ENCODE data around the gene COL2A1. TPM values are rescaled to one million over a fixed set of nuclear protein-coding genes. Genes with fewer than 3 reads are reported as not detected.

COL2A1 gene
- total RNA-seq, 4 donors from 2014 or later, result not detected

- Histone ChIP-seq H3K36me3 (no peaks in the 10 kb centered on the region), H3K27me3 (no peaks in the 10 kb centered on the region), H3K4me1 (no peaks in the 10 kb centered on the region), H3K27ac (no peak overlapping the region), H3K4me3 (replicated peaks in 1 of 3) (no peak overlapping the region), H3K9me3 (no peaks in the 10 kb centered on the region)
- 95 to 99% methylated on average over 11 to 14 of the region's 16 CpGs for WGBS, 2 donors
- DNase-seq, result no peak
- no peak for TF ChIP-seq POLR2A (IDR thresholded peaks at IDR 0.05)
- TF ChIP-seq, protein P1, sequence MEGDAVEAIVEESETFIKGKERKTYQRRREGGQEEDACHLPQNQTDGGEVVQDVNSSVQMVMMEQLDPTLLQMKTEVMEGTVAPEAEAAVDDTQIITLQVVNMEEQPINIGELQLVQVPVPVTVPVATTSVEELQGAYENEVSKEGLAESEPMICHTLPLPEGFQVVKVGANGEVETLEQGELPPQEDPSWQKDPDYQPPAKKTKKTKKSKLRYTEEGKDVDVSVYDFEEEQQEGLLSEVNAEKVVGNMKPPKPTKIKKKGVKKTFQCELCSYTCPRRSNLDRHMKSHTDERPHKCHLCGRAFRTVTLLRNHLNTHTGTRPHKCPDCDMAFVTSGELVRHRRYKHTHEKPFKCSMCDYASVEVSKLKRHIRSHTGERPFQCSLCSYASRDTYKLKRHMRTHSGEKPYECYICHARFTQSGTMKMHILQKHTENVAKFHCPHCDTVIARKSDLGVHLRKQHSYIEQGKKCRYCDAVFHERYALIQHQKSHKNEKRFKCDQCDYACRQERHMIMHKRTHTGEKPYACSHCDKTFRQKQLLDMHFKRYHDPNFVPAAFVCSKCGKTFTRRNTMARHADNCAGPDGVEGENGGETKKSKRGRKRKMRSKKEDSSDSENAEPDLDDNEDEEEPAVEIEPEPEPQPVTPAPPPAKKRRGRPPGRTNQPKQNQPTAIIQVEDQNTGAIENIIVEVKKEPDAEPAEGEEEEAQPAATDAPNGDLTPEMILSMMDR (IDR thresholded peaks at IDR 0.05), result no peak
- intact Hi-C loops (cut with DNase I), result no loop called here
Observed at GRCh38 chr12:47975036-47975620, 29.1 kb downstream of the COL2A1 start.

GRCh38 chr12:47973870-47974269 lies 30.4 kb downstream of the COL2A1 start:
- no peaks in the 10 kb centered on the region for H3K36me3 ChIP-seq
- no peaks in the 10 kb centered on the region for H3K9me3 ChIP-seq
- H3K27me3 ChIP-seq, result no peaks in the 10 kb centered on the region
- no peak for DNase-seq
- H3K4me1 ChIP-seq, result no peaks in the 10 kb centered on the region
- intact Hi-C loops (cut with DNase I), result no loop called here
- no peak overlapping the region for H3K4me3 ChIP-seq (replicated peaks in 1 of 3)
- no peak for TF ChIP-seq POLR2A (IDR thresholded peaks at IDR 0.05)
- TF ChIP-seq, protein P1 (IDR thresholded peaks at IDR 0.05), result no peak
- H3K27ac ChIP-seq, result no peak overlapping the region
- WGBS, 2 donors, result 93 to 97% methylated on average over 9 of the region's 9 CpGs

DNA sequence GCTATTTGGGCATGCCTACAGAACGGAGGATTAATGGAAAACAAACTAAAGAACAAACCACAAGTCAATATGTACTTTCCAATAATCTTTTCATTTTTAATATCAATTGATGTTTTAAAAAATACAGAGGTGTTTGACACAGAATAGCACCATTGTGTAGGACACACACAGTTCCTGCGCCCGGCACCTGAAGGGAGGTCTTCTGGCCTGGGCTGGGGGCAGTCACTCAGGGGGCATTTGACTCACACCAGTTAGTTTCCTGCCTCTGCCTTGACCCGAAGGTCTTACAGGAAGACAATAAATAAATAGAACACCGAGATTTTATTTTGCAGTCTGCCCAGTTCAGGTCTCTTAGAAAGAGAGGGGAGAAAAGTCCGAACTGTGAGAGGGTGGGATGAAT lies 31.4 kb downstream of the COL2A1 start:
- Histone ChIP-seq H3K27ac (no peak overlapping the region), H3K36me3 (no peaks in the 10 kb centered on the region), H3K4me3 (replicated peaks in 1 of 3) (no peak overlapping the region), H3K9me3 (no peaks in the 10 kb centered on the region), H3K4me1 (no peaks in the 10 kb centered on the region), H3K27me3 (no peaks in the 10 kb centered on the region)
- TF ChIP-seq, protein P1 (IDR thresholded peaks at IDR 0.05), result no peak
- no peak for TF ChIP-seq POLR2A (IDR thresholded peaks at IDR 0.05)
- WGBS, 2 donors, result 83 to 87% methylated on average over 6 of the region's 6 CpGs
- no peak for DNase-seq
- intact Hi-C loops (cut with DNase I), result no loop called here

- DNase-seq, result no peak
- TF ChIP-seq POLR2A (IDR thresholded peaks at IDR 0.05), result no peak
- TF ChIP-seq, protein P1 (IDR thresholded peaks at IDR 0.05), result no peak
- H3K36me3 ChIP-seq, result no peaks in the 10 kb centered on the region
- no peaks in the 10 kb centered on the region for H3K4me1 ChIP-seq
- H3K27ac ChIP-seq, result no peak overlapping the region
- intact Hi-C loops (cut with DNase I), result no loop called here
- WGBS, 2 donors, result 87 to 93% methylated on average over 7 of the region's 7 CpGs
- no peaks in the 10 kb centered on the region for H3K27me3 ChIP-seq
- no peak overlapping the region for H3K4me3 ChIP-seq (replicated peaks in 1 of 3)
- no peaks in the 10 kb centered on the region for H3K9me3 ChIP-seq
Observed at GRCh38 chr12:47970843-47971242, 33.4 kb downstream of the COL2A1 start.

- Histone ChIP-seq H3K27ac (no peak overlapping the region), H3K9me3 (no peaks in the 10 kb centered on the region), H3K36me3 (no peaks in the 10 kb centered on the region), H3K4me3 (replicated peaks in 1 of 3) (no peak overlapping the region), H3K27me3 (no peaks in the 10 kb centered on the region), H3K4me1 (no peaks in the 10 kb centered on the region)
- TF ChIP-seq, protein P1 (IDR thresholded peaks at IDR 0.05), result no peak
- no peak for TF ChIP-seq POLR2A (IDR thresholded peaks at IDR 0.05)
- intact Hi-C loops (cut with DNase I), result loop anchor here (10.0 kb wide), 1 partner anchor 195 kb away; no protein-coding TSS in a partner anchor
- WGBS, 2 donors, result 84 to 87% methylated on average over 3 of the region's 3 CpGs
- DNase-seq, result no peak
Observed at GRCh38 chr12:47969845-47970244, 34.4 kb downstream of the COL2A1 start.
